HG02973 (cell line): Measurements from ENCODE around the gene LRP1B.

Experiments
- ATAC-seq: cut with Tn5 transposase; IDR thresholded peaks from one replicate; pipeline ENCODE4 v1.9.1; 2021; ENCODE audit warnings: moderate library complexity; ENCODE audit not compliant: unreplicated experiment

Gene LRP1B

DNA sequence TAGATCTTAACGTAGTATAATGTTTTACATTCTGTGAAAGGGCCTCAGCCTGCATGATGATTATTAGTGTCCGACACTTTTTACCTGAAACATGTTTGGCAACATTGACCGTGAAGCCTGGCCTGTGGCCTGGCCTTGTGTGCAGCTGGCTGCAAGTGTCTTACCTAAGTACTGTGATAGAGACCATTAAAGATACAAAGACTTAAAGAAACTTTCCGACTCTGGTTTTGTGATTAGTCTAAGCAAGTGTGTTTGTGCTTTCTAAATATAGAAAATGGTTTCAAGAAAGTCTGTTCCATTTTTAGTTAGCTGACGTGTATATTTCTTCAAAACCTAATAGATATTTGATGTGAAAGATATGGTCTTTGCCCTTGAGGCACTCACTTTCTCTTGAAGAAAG is 601.8 kb downstream of the LRP1B start:
- peak; percentile 76 for ATAC-seq

DNA sequence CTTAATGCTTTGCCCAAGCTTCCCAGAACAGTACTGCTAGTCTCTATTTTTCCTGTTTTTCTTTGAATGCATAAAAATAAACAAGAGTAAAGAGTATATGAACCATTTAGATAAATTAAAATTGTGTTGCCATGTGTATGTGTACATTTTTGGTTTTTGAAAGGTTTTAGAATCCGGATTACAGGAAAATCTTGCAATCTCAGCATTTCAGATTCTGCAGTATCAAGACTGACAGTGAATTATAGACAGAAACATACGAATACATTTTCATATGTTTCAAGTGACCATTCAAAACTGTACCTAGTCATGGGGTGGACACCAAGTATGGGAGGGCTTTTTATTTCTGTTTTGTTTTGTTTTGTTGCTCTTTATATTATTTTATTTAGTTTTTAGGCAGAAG is 604.1 kb downstream of the LRP1B start:
- no peak for ATAC-seq

DNA sequence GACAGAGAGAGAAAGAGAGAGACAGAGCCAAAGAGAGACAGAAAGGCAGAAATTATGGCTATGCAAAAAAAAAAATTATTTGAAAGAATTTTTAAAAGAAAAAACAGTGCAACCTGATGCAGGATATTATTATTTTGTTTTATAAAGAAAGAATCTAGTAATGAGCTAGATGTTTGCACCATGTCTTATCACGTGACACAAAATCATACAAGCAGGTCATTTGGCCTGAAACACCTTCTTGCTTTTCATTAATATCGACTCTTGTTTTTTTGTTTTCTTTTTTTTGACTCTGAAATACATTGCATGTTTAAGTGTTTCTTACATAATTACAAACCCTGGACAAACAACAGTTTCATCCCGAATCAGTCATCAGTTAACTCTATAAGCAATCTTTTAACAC is 606.0 kb downstream of the LRP1B start:
- ATAC-seq: no peak

DNA sequence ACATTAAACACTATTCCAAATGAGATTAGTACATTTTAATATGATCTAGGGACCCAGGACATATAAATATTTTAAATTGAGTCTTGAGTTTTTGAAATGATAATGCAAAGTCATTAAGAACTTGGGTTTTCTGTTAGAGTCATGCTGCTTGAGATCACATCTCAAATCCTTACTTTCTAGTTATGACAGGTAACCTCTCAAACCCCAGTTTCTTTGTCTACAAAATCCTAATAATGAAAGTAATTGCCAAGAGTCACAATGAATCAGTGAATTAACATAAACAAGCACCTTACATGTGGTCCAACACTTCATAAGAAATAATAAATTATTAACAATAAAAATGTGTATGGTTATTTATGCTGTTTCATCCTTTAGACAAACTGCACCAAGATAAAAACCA is 607.6 kb downstream of the LRP1B start:
- ATAC-seq: peak; percentile 64

DNA sequence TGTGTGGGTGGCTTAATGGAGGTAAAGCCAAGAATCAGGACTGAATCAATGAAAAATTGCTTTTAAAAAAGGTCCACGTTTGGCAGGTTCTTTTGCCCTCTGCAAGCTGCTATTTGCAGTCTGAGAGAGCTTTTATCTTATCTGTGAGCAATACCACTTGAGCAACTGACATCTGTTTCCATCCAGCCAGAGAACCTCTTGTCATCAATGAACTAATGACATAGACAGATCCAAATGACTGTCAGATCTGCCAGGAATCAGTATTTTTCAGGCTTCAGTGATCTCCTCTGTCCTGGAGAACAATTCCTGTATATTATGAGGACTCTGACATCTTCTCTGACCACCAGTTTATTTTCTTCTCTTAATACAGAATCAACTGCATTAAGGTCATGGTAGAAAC is 608.1 kb downstream of the LRP1B start:
- no peak for ATAC-seq

DNA sequence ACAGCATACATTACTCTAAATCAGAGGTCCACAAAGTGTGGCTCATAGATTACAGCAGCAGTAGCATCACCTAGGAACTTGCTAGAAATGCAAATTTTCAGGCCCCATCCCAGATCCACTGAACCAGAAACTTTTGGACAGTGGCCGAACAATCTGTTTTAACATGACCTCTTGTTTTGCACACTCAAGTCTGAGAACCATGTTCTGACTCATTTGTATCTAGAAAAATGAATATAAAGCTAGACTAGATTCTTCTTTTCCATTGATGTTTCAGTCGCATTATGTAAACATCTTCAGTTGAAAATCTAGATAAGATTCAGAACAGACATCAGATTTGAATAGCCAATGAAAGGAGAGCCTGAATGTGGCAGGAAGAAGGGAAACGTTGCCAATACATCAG is 608.8 kb downstream of the LRP1B start:
- peak; percentile 56 for ATAC-seq

DNA sequence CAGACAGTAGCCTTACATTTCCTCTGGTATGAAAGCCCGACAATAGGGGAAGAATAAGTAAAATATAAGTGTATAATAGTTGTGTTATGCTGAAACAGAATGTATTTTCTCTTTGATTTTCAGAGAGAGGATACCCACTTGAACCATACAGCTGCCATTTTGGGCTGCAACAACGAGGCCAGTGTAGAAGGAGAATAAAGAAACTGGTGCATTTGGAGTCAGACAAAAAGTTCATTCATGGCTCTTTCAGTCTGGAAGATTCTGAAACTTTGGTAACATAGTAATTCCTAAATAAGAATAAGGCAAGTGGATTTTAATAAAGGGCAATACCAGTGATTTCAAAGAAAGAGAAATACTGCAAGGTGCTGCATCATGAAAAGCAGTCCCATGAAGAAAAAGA is 610.9 kb downstream of the LRP1B start:
- no peak for ATAC-seq

DNA sequence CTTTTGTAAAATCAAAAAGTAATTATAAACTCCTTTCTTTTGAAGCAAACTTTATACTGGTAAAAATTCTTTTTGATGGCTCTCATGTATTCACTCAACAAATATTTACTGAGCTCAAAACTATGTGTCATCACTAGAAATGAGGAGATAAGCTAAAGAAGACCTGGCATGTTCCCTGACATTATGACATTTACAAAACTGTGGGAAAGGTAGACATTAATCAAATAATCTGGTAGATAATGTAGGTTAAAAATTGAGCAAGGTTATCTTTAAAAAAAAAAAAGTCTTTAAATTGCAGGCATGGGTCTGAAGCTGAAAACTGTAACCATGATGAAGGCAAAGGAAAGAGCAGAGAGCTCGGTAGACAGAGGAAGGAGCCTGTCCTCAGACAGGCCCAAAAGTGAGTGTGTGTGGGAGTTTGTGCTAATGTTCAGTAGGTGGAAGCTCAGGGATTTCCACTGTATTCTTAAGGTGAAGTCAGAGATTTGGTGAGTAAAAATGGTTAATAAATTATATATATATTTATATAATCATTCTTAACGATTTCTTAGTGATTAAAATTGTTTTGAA is 612.9 kb downstream of the LRP1B start:
- no peak for ATAC-seq

DNA sequence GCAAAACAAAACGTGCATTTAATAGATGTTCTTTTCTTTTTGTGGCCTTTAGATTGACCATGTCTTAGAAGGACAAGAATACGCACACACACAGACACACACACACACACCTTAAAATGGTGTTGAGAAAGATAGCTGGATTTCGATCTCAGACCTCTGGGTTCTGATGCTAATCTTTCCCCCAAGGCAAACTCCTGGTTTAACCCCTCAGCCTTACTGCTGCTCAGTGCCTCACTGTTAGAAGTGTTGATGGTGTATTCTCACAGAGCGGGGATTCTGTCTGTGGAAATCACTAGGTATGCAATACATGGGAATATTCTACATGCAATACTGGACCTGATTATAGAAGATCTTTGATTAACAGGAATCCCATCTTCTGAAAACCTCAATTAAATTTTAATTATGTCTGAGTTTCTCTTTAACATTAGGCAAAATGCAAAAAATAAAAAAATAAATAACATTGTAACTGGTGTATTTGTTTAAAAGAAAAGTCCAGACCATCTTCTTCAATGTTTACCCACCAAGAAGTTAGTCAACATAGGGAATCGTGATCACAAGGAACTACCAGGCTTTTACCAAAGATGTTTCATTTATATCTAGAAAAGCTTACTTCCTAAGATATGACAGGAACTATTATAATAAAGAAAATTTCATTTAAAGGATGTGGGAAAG is 613.5 kb downstream of the LRP1B start:
- no peak for ATAC-seq

DNA sequence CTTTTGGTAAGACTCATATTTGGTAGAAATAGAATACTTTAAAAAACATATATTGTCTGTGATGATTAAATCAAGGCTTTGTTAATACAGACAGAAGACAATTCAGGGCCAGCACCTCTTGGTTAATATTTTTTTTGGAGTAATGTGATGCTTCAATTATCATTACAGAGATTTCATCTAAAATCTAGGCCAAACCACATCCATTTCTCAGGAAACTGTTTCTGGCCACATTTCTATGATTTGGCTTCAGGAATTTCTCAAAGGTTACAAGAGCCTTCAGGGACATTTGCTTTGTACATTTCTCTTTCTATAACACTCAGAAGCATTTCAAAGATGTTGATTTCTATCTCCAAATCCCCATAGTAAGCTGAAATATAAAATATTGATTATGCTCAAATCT is 614.9 kb downstream of the LRP1B start:
- ATAC-seq: no peak

DNA sequence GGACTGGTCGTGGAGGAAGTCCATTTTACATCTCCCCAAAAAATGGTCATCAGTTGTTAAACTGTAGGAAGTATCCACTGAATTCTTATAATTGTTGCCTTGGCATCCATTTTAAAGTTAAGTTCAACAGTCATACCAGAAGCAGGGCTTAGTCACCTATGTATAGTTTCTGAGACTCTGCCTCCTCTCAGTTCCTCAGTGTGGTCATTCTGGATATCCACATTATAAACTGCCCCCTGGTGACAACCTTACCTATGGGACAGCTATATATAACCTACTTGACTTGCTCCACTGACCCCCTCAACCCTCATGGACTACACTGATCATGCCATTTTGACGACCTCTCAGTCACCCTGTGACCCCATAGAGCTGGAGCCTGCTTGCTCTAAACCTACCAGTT is 617.0 kb downstream of the LRP1B start:
- peak; percentile 100 for ATAC-seq

DNA sequence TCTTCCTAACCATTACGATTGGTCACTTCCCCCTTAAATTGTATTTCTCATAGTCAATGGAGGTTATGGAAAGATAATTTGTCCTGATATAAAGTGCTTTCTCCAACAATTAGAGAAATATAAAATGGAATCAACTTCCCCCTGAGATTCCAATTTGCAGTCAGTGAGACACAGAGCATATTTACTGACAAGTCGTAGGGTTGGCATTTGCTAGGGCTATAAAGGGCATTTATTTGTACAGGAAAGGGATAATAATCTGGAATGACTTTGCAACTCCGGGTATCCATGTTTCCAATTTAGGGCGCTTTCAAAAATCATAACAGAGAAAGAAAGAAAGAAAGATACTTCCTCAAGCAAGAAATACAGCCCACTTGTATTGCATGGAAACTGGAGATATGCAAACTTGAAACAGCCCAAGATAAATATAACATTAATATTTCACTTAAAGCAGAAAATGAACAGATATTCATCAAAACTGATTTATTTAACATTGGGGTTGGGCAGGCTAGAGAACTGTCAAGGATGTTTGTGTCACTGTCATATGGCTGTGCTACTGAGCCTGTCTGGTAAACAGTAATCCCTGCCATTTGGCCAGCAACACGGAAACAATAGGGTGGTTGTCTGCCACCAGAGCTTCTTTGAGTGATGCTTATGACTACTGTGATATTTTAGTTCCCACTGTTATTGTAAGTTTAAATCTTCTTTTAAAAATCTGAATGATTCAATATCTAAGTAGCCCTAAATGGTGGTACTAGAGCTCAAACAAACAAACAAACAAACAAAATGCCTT is 621.8 kb downstream of the LRP1B start:
- no peak for ATAC-seq

DNA sequence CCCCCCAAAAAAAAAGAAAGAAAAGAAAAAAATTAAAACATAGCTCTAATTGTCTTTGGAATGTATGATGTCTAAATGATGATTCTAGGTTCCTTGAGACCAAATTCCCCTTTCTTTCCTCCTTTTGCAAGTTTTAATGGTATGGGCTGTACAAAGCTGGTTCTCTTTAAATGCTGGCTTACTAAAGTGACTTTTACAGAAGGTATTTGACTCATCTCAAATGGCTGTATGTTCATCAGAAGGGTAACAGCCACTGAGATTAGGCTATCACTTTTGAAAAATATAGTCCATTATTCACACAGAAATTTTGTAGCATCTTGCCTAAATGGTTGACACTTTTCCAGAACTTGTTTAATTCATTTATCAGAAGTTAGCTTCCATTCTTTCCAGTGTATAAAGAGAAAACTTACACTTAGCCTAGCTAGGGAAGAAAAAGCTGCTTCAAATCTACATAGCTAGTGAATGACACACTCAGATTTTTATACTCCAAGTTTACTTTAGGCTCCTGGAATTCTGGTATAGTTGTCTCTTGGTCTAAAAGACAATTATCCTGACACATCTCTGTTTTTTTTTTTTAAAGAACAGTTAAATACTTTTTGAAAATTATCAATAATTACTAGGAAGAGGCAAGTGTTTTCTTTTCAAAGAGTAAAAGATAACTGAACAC is 622.6 kb downstream of the LRP1B start:
- no peak for ATAC-seq

DNA sequence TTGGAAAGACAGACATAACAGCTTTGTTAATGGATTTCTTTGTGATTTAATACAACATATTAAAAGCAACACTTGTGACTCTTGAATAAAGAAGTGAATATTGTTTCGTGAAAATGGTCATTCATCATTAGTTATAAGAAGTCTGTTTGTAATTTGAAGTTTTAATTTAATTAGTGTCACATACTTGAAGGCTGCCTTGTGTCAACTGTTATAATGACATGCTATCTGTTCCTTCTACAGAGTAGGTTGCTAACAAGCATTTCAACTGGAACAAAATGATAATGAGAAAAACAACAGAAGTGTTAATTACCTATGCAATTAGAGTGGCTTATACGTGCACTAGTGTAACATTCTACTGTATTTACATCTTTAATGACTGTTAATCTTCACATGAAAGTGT is 624.7 kb downstream of the LRP1B start:
- no peak for ATAC-seq

DNA sequence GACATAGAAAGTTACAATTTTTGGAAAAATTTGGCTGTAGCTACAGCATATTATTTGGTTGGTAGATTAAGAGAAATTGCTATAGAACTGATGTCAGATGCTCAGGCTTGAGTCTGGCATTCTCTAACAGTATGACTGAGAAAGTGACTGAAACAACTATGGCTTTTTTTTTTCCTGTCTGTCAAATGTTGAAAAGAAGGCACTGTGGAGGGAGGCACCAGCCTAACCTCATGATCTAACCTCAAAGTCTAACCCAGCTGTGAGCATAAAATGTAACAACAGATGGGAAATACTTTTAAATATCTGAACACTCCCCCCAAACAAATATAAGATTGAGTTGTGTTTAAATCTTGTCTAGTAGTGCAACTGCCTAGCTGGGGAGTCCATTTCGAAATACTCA is 629.1 kb downstream of the LRP1B start:
- ATAC-seq: no peak

DNA sequence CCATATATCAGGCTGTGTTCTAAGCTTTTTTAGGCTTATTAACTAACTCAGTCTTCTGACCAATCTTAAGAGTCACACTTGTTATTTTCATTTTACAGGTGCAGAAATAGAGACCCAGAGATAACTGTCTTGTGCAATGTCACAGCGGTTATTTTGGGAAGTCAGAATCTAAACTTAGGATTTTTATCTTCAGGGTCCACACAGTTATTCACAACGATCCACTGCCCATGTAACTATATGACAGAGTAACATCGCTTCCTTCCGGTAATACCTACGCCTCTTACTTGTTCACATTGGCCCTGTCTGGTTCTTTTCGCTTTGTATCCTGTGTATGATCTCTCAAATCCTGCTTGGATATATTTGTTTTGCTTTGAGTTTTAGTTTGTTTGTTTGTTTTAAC is 631.7 kb downstream of the LRP1B start:
- ATAC-seq: no peak

DNA sequence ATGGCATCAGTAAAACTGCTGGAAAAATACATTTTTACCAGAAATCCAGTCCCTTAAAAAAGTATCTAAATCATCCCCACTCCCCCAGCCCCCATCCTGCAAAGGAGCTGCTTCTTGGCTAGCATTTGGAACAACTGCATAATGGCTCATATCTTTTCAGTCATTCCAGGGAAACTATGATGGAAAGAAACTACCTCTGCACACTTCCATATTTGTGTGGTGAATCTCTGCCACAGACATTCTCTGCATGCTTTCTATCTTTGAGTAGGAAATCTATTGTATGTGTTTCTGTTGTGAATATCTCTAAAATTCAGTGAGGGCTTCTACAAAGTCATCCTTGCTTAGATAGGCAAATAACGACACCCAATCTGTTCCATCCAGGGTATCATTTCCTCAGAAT is 632.3 kb downstream of the LRP1B start:
- ATAC-seq: no peak

DNA sequence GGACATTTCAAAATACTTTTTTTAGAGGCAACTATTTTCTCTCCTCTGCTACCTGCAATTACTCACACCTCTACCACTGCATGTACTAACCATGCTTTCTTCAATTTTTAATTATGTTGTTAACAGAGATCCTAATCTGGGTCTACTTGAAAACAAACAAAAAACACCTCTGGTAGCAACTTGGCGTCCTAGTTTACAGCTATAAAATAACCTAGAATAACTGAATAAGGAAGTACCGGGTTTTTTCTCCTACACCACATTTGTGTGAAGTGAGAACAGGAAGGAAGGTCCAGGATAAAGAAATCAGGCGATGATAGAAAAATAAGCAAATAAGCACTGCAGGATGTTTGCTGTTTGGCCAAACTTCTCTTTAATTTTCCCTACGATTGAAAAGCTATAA is 633.5 kb downstream of the LRP1B start:
- no peak for ATAC-seq

DNA sequence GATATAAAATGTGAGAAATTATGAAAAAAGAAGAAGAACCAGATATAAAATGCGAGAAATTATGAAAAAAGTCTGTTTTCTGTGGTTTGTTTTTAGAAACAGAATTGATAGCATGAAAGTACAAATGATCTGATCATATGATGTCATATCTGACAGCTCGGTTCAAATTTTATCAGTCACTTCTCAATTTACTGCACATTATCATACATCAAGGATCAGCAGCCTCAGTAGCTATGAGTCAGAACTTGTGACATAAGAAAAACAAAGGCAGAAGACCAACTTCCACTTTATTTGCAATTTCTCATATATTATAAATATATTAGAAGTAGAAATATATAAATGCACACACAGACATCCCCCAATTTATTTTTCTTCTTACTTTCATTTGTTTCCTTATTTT is 634.0 kb downstream of the LRP1B start:
- no peak for ATAC-seq

DNA sequence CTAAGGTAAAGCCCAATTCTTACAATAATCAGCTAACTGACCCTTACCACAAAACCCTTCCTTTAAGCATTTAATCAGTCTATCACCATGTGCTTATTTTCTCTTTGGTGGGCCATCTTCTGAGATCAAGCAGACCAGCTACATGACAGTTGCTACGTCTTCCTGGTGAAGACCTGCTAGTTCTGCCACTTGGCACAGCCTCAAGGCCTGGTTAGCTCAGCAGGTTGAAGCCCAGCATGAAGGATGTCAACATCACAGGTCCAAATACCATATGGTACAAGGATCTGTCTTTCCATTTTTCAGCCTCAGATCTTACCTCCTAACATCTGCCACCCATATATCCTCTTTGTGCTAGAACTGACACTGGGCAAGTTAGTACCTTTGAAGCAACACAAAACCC is 636.9 kb downstream of the LRP1B start:
- ATAC-seq: no peak

DNA sequence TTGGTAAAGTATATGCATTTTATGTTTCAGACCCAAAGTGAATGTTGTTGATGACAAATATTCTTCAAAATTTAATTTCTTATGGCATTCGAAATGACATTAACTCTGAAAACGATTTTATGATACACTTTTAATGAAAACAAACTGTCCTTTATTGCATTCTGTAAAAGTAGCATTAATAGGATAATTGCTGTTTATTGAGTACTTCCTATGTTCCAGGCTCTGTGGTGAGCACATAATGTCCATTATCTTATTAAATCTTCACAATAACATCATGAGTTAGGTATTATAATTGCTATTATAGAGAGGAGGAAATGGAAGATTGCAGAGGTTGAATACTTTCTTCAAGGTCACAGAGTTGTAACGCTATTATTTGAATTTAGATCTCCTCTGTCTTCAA is 638.0 kb downstream of the LRP1B start:
- ATAC-seq: no peak

DNA sequence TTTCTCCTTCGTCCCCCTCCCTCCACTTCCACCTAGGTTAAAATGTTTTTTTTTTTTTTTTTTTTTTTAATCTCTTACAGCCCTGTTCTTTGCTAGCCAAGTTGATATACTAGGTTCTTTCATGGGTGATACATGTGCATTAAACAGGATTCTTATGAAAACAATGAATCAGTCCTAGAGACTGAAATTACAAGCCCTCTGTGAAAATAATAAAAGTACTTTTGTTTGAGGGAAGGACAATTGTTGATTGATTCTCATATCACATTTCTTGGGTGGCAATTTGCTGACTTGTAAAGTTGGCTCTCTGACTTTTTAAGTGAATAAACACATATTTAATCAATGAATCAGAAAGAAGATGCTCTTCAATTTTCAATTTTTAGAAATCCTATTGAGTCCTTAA is 639.9 kb downstream of the LRP1B start:
- ATAC-seq: no peak
